Fibroblast of lung (primary cell): Measurements from ENCODE around the gene CCDC127. TPM values are rescaled to one million over a fixed set of nuclear protein-coding genes. Genes with fewer than 3 reads are reported as not detected.

Source experiments
- DNase-seq, 2 donors: peaks; one replicate each; pipeline versions ENCODE4 v3.0.0 to v3.0.0-alpha.2; 2010; ENCODE audit warnings: low read depth in 2 of 2
- H2AFZ ChIP-seq: 2 replicates; pipeline ENCODE4 v1.5.1; 2012; ENCODE audit warnings: low read length, control low read depth, inconsistent platforms
- H3K27ac ChIP-seq: 2 replicates; pipeline ENCODE4 v1.5.1; 2011; ENCODE audit warnings: low read length, control low read depth; ENCODE audit not compliant: insufficient read depth
- H3K27me3 ChIP-seq: 2 replicates; pipeline ENCODE4 v1.5.1; 2011; ENCODE audit warnings: mild to moderate bottlenecking, low read length; ENCODE audit not compliant: control insufficient read depth, insufficient read depth
- H3K36me3 ChIP-seq: 2 replicates; pipeline ENCODE4 v1.5.1; 2011; ENCODE audit warnings: low read length; ENCODE audit not compliant: control insufficient read depth, insufficient read depth
- H3K4me1 ChIP-seq: 2 replicates; pipeline ENCODE4 v1.5.1; 2011; ENCODE audit warnings: low read length; ENCODE audit not compliant: control insufficient read depth, insufficient read depth; ENCODE audit errors: extremely low read depth
- H3K4me2 ChIP-seq: 2 replicates; pipeline ENCODE4 v1.5.1; 2011; ENCODE audit warnings: low read length, control low read depth; ENCODE audit not compliant: insufficient read depth; ENCODE audit errors: extremely low read depth
- H3K4me3 ChIP-seq, 4 experiments: fragments of 200-600 bp in 1 of 4; sonication (generic) in 1 of 4; replicated peaks in 1 of 4; 2 replicates each; pipeline ENCODE4 v1.5.1; 2011 to 2016; ENCODE audit warnings: low read length in 4 of 4, low read depth in 3 of 4, mild to moderate bottlenecking in 3 of 4, control low read depth in 2 of 4, inconsistent platforms in 1 of 4, mixed read lengths in 1 of 4; ENCODE audit not compliant: insufficient read depth in 1 of 4; ENCODE audit errors: control extremely low read depth in 1 of 4
- H3K79me2 ChIP-seq: 2 replicates; pipeline ENCODE4 v1.5.1; 2012; ENCODE audit warnings: mild to moderate bottlenecking, low read length, inconsistent platforms; ENCODE audit not compliant: control insufficient read depth, insufficient read depth
- H3K9ac ChIP-seq: 2 replicates; pipeline ENCODE4 v1.5.1; 2011; ENCODE audit warnings: mild to moderate bottlenecking, low read length, control low read depth; ENCODE audit not compliant: insufficient read depth
- H3K9me3 ChIP-seq: 2 replicates; pipeline ENCODE4 v1.5.1; 2012; ENCODE audit warnings: low read depth, low read length; ENCODE audit not compliant: control insufficient read depth, insufficient read depth
- H4K20me1 ChIP-seq: 2 replicates; pipeline ENCODE4 v1.5.1; 2011; ENCODE audit warnings: low read length; ENCODE audit not compliant: control insufficient read depth, insufficient read depth; ENCODE audit errors: extremely low read depth
- EZH2 ChIP-seq: IDR thresholded peaks from 2 replicates; pipeline ENCODE4 v1.5.1; 2012; ENCODE audit warnings: low read length, control low read depth, mild to moderate bottlenecking; ENCODE audit errors: missing control alignments
- polyA plus RNA-seq, 2 donors: library from polyadenylated mRNA; depleted of rRNA in 1 of 2; stranded (reverse) in 1 of 2; unstranded in 1 of 2; fragments of >200 nt; gene quantifications; 2 replicates each; pipeline ENCODE4 v1.2.1, GENCODE V29; 2011 to 2012; ENCODE audit warnings: missing spikeins in 1 of 2
- total RNA-seq: library from RNA; depleted of rRNA; stranded (reverse); fragments of >200 nt; gene quantifications from 2 replicates; pipeline ENCODE4 v1.2.1, GENCODE V29; 2014
- TF ChIP-seq, protein P1 (sequence below), 2 donors: IDR thresholded peaks in 1 of 2; conservative IDR thresholded peaks in 1 of 2; 1 replicate in 1 of 2; 2 replicates in 1 of 2; pipeline ENCODE4 v1.5.1; 2011 to 2012; ENCODE audit warnings: low read length in 2 of 2, control low read depth in 1 of 2, inconsistent platforms in 1 of 2, low read depth in 1 of 2, mild to moderate bottlenecking in 1 of 2

The CCDC127 gene
- total and polyA plus RNA-seq, 2 donors (not counting 1 experiment from before 2014, with no cell fraction given): 4.8 to 5.6 TPM

DNA sequence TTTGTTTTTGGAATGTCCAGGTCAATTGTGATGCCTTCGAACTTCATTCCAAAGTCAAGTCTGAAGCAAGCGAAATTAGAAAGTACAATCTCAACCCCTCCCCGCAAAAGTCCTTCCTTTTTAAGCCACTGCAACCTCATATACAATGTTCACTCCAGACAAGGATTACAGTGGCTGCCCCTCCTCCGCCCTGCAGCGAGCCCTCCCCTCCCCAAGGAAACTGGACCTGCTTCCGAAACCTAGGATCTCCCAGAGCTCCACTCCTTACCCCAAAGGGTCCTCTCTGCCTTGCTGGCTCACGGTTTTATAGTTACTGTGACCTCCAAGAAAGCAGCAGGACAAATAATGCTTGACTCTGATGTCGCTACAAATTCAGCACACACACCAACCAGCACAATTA lies 16.3 kb downstream of the CCDC127 start:
- H3K27me3 ChIP-seq: no peaks in the 10 kb centered on the region
- no peak overlapping the region for H3K27ac ChIP-seq
- H3K9me3 ChIP-seq: no peaks in the 10 kb centered on the region
- H3K9ac ChIP-seq: no peak overlapping the region
- no peak overlapping the region for H2AFZ ChIP-seq
- DNase-seq: no peak
- H3K4me2 ChIP-seq: no peak overlapping the region
- H3K79me2 ChIP-seq: no peaks in the 10 kb centered on the region
- peaks cover 7% of the 10 kb centered on the region for H3K36me3 ChIP-seq
- no peaks in the 10 kb centered on the region for H4K20me1 ChIP-seq
- no peak for TF ChIP-seq EZH2
- TF ChIP-seq, protein P1, sequence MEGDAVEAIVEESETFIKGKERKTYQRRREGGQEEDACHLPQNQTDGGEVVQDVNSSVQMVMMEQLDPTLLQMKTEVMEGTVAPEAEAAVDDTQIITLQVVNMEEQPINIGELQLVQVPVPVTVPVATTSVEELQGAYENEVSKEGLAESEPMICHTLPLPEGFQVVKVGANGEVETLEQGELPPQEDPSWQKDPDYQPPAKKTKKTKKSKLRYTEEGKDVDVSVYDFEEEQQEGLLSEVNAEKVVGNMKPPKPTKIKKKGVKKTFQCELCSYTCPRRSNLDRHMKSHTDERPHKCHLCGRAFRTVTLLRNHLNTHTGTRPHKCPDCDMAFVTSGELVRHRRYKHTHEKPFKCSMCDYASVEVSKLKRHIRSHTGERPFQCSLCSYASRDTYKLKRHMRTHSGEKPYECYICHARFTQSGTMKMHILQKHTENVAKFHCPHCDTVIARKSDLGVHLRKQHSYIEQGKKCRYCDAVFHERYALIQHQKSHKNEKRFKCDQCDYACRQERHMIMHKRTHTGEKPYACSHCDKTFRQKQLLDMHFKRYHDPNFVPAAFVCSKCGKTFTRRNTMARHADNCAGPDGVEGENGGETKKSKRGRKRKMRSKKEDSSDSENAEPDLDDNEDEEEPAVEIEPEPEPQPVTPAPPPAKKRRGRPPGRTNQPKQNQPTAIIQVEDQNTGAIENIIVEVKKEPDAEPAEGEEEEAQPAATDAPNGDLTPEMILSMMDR (conservative IDR thresholded peaks at IDR 0.05 in 1 of 2, IDR thresholded peaks at IDR 0.05 in 1 of 2; ENCODE audit: low read depth in 1 of 2, low read length in 2 of 2): no peak
- H3K4me1 ChIP-seq: no peaks in the 10 kb centered on the region
- no peak overlapping the region for H3K4me3 ChIP-seq

DNA sequence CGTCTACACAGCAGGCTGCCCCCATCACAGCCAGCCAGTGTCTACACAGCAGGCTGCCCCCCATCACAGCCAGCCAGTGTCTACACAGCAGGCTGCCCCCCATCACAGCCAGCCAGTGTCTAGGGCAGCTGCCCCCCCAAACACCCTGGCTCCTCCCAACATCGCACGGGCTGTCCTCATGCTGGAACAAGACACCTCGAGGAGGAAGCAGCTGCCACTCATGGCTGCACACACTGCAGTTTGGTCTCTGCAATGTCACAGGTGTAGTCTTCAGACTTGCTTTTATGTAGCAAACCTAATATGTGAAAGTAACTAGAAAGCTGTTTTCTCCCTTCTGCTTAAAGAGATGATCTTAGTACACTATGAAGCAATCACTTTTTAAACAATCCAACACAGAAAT lies 17.0 kb downstream of the CCDC127 start:
- Histone ChIP-seq H2AFZ (no peak overlapping the region), H3K79me2 (no peaks in the 10 kb centered on the region), H3K4me2 (no peak overlapping the region), H3K9me3 (no peaks in the 10 kb centered on the region), H4K20me1 (no peaks in the 10 kb centered on the region), H3K4me3 (no peak overlapping the region), H3K9ac (no peak overlapping the region), H3K27me3 (no peaks in the 10 kb centered on the region), H3K36me3 (peaks cover 7% of the 10 kb centered on the region), H3K27ac (no peak overlapping the region), H3K4me1 (no peaks in the 10 kb centered on the region)
- no peak for DNase-seq
- TF ChIP-seq, protein P1 (conservative IDR thresholded peaks at IDR 0.05 in 1 of 2, IDR thresholded peaks at IDR 0.05 in 1 of 2; ENCODE audit: low read depth in 1 of 2, low read length in 2 of 2): no peak
- TF ChIP-seq EZH2: no peak

DNA sequence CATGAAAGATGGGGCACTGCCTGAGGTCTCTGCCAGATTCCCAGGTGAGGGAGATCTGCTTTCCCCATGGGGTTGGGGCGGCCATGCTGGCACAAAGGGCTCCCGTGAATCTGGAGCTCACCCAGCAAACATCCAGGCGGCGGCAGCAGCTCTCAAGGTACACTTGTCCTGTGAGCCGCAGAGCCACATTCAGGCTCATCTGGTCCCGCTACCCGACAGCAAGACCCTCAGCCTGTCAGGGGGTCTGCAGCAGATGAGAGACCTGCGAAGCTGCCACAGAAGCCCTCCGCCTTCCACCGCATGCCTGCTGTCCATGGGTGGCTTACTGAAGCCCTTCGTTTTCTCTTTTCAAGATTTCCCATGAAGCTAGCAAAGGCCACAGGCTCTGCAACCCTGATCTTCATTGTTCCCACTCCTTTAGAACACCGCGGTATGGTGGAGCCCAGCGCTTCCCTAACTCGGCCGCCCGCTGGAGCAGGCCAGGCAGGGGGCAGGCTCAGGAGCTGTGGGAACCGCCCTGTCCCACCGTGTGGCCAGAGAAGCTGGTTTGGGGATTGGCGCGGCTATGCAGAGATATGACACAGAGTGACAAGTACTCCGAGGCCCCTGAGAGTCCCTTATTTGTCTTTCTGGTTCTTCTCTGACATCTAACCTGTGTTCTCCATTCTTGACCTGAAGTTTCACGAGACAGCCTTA lies 17.9 kb downstream of the CCDC127 start:
- H3K36me3 ChIP-seq: peaks cover 7% of the 10 kb centered on the region
- H3K9ac ChIP-seq: no peak overlapping the region
- H3K27me3 ChIP-seq: no peaks in the 10 kb centered on the region
- no peak overlapping the region for H2AFZ ChIP-seq
- TF ChIP-seq, protein P1 (conservative IDR thresholded peaks at IDR 0.05 in 1 of 2, IDR thresholded peaks at IDR 0.05 in 1 of 2; ENCODE audit: low read depth in 1 of 2, low read length in 2 of 2): no peak
- no peak for TF ChIP-seq EZH2
- H3K79me2 ChIP-seq: no peaks in the 10 kb centered on the region
- no peak overlapping the region for H3K27ac ChIP-seq
- H3K4me3 ChIP-seq: no peak overlapping the region
- H3K9me3 ChIP-seq: no peaks in the 10 kb centered on the region
- no peaks in the 10 kb centered on the region for H4K20me1 ChIP-seq
- no peak overlapping the region for H3K4me2 ChIP-seq
- no peaks in the 10 kb centered on the region for H3K4me1 ChIP-seq
- no peak for DNase-seq
